Progenitor cell of endocrine pancreas (in vitro differentiated cells): Measurements from ENCODE around the gene MAG. TPM values are rescaled to one million over a fixed set of nuclear protein-coding genes. Genes with fewer than 3 reads are reported as not detected.

Experiments
- DNase-seq: peaks from one replicate; pipeline ENCODE4 v3.0.0; 2021; ENCODE audit warnings: low spot score; ENCODE audit not compliant: unreplicated experiment
- H3K27ac Mint-ChIP-seq: 2 replicates; pipeline ENCODE4 v1.8.0; 2021; ENCODE audit warnings: mild to moderate bottlenecking, moderate library complexity, mixed read lengths
- H3K27me3 Mint-ChIP-seq: 2 replicates; pipeline ENCODE4 v1.8.0; 2021; ENCODE audit warnings: mixed read lengths
- H3K36me3 Mint-ChIP-seq: 2 replicates; pipeline ENCODE4 v1.8.0; 2022; ENCODE audit warnings: mixed read lengths; ENCODE audit not compliant: insufficient read depth
- H3K4me1 Mint-ChIP-seq: 2 replicates; pipeline ENCODE4 v1.8.0; 2021; ENCODE audit warnings: low read depth, mixed read lengths
- H3K4me3 Mint-ChIP-seq: 2 replicates; pipeline ENCODE4 v1.8.0; 2021; ENCODE audit warnings: low read depth, mild to moderate bottlenecking, moderate library complexity, mixed read lengths
- H3K9me3 Mint-ChIP-seq: 2 replicates; pipeline ENCODE4 v1.8.0; 2021; ENCODE audit warnings: low read depth, mixed read lengths
- CTCF ChIP-seq: fragments of 200-600 bp; sonication (generic); IDR thresholded peaks from one replicate; pipeline ENCODE4 v1.5.0; 2021; ENCODE audit warnings: antibody characterized with exemption, mild to moderate bottlenecking; ENCODE audit not compliant: unreplicated experiment
- total RNA-seq: library from RNA; stranded (reverse); gene quantifications from 2 replicates; pipeline ENCODE4 v1.2.1, GENCODE V29; 2021

Gene MAG
- total RNA-seq, 1 donor from 2014 or later = 1.4 TPM

- Mint-ChIP-seq H3K9me3 (no peaks in the 10 kb centered on the region), H3K27ac (no peak overlapping the region), H3K36me3 (no peaks in the 10 kb centered on the region), H3K27me3 (peaks cover 19% of the 10 kb centered on the region), H3K4me1 (peaks cover 5% of the 10 kb centered on the region), H3K4me3 (no peak overlapping the region)
- TF ChIP-seq CTCF = no peak
- no peak for DNase-seq
These were observed 731 bp downstream of the MAG start for GRCh38 chr19:35292421-35293362.

- no peak for DNase-seq
- no peaks in the 10 kb centered on the region for H3K9me3 Mint-ChIP-seq
- no peaks in the 10 kb centered on the region for H3K36me3 Mint-ChIP-seq
- H3K27me3 Mint-ChIP-seq = peaks cover 19% of the 10 kb centered on the region
- no peak overlapping the region for H3K27ac Mint-ChIP-seq
- TF ChIP-seq CTCF = no peak
- no peak overlapping the region for H3K4me3 Mint-ChIP-seq
- peaks cover 5% of the 10 kb centered on the region for H3K4me1 Mint-ChIP-seq
These were observed 1.4 kb downstream of the MAG start for GRCh38 chr19:35293363-35293739.

GRCh38 chr19:35293808-35294207, 1.8 kb downstream of the MAG start:
- Mint-ChIP-seq H3K36me3 (no peaks in the 10 kb centered on the region), H3K27ac (no peak overlapping the region), H3K9me3 (no peaks in the 10 kb centered on the region), H3K27me3 (peaks cover 19% of the 10 kb centered on the region), H3K4me3 (no peak overlapping the region), H3K4me1 (peaks cover 5% of the 10 kb centered on the region)
- TF ChIP-seq CTCF = no peak
- no peak for DNase-seq

- no peak for TF ChIP-seq CTCF
- H3K27me3 Mint-ChIP-seq = peaks cover 19% of the 10 kb centered on the region
- H3K4me1 Mint-ChIP-seq = peaks cover 5% of the 10 kb centered on the region
- no peak overlapping the region for H3K4me3 Mint-ChIP-seq
- DNase-seq = no peak
- no peaks in the 10 kb centered on the region for H3K9me3 Mint-ChIP-seq
- no peaks in the 10 kb centered on the region for H3K36me3 Mint-ChIP-seq
- H3K27ac Mint-ChIP-seq = no peak overlapping the region
These were observed 2.4 kb downstream of the MAG start for GRCh38 chr19:35294328-35294727.

- no peak for DNase-seq
- TF ChIP-seq CTCF = no peak
- peaks cover 5% of the 10 kb centered on the region for H3K4me1 Mint-ChIP-seq
- H3K9me3 Mint-ChIP-seq = no peaks in the 10 kb centered on the region
- peaks cover 19% of the 10 kb centered on the region for H3K27me3 Mint-ChIP-seq
- no peaks in the 10 kb centered on the region for H3K36me3 Mint-ChIP-seq
- H3K27ac Mint-ChIP-seq = no peak overlapping the region
- no peak overlapping the region for H3K4me3 Mint-ChIP-seq
These were observed 3.2 kb downstream of the MAG start for GRCh38 chr19:35294859-35295791.
